Measurements from ENCODE around the gene OR12D1.
"Not testable (repeated sequence)": the region's sequence is repeated elsewhere in the genome, so short reads cannot be mapped to it uniquely, and the experiment has no call there.

The OR12D1 gene

DNA sequence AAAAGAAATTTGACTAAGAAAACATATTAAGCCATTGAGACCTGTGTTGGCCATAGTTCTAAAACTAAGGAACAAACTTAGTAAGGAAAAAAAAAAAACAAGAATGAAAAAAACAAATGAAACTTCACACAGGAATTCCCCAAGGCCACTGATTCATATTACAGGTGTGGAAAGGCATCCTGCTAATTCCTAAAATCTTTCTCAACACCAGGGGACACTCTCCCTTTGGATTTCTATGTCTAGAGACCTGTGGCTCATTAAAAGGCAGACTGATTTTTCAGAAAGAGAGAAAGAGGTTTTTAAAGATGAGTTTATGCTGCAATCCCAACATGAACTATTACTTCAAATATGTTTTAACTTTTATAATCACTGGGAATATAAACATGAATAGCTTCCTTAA is at the start of gene OR12D1:
TSS of gene OR12D1 (plus strand) at position 341 of the 400 bp plus-strand sequence.
- DNase-seq: no peak

DNA sequence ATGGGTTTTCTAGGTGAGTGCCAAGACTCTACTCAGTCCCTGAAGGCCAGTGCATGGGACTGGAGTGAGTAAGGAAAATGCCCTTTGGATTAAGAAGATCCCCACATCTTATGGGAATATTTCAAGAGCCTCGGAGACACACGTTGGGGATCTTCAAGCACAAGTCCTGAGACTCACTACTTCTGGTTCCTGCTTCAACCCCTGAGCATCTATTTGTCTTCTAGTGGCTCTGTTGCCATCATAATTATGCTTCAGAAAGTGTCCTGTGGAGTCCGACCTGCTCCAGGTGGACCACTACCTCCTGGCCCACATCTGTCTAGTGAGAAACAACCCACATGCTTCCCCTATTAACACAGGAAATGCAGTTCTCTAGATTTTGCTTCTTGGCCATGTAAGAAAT is 46.0 kb upstream of the OR12D1 start, which contains the start of gene OR5V1:
TSS of gene OR5V1 (minus strand) at position 101 of the 400 bp plus-strand sequence. CDS start 12,670 bp downstream, outside the sequence.
- no peak for DNase-seq

DNA sequence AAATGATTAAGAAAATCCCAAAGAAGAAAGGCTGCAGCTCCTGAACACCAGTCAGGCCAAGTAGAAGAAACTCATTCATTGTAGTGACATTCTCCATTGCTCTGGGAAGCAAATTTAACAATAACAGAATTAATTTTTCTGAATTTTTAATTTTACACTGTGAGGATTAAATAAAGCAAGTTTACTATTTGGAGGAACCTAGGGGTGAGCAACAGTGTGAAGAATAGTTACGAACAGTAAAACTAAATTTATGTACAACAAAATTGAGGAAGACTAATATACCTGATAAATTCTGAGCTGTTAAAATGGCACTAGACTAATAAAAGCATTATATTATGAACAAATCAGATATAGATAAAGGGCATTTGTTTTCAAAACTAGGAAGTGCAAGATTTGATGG is 39.5 kb upstream of the OR12D1 start, which contains the start of gene OR12D3:
TSS of gene OR12D3 (minus strand) at position 101 of the 400 bp plus-strand sequence. CDS start at position 97, 4 bp downstream.
- no peak for DNase-seq

DNA sequence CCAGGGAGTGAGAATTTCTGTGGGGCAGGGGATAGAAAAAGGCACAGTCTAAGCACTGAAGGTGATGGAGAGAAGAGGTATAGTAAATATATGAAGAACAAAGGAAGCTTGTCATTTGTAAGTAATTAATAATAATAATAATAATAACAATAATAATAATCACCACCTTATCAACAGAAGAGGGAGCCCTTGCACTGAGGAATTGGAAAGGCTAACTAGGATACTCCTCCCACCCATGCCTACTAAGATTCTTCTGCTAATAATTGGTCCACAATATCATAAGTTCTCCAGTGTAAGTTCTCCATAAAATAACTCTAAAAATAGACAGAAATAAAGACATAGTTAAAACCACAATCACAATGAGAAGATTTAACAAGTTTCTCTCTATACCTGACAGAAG is 38.7 kb upstream of the OR12D1 start:
- no peak for DNase-seq

DNA sequence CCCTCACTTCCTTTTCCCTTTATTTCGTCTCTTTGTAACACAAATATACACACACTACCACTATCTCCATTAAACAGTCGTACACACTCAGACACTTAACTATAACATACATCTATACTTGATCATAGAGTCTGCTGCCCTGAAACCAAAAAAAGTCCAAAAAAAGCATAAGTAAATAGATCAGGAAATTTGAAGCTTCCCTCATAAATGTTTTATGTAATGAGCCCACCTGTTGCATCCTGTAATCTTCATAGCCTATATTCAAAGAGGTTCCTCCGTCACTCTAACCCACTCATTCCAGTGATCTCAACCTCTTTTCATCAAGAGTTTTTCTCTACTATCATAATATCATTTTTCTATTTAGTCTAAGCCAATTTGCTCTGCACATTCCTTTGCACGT is 26.2 kb upstream of the OR12D1 start:
- no peak for DNase-seq

DNA sequence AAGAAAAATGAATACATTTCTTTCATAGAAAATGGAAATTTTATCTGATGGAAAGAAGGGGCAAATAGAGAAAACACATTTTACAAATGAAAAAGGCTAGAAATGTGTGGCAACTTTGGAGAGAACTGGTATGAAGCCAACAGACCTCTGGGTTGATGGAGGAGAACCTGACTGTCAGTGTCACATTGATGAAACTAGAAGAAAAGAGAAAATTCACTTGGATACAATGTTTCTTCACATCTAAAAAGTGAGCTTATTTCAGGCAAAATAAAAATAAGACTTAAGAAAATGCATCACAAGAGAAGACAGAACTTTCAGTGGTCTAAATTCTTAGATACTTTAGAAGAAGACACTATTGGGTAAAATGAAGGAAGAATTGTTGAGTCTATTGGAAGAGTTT is 19.4 kb upstream of the OR12D1 start, which contains the start of gene OR12D2:
TSS of gene OR12D2 (plus strand) at position 301 of the 400 bp plus-strand sequence. CDS start 1,069 bp downstream, outside the sequence.
- DNase-seq: no peak

DNA sequence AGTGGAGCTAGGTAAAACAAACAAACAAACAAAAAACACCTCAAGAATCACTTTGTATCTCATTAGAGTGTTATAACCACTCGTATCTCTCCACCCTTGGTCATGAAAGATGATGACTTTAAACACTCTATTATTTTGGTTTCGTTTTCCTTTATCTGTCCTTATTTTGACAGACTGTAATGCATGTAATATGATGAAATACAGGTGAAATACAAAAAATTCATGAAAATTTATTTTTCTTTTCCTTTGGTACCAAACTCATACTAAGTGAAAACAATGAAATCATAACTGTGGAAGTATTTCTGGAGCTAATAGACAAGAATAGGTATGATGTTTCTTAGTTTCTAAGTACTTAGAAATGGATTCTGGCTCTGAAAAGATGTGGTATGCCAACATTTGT is 15.2 kb upstream of the OR12D1 start:
- no peak for DNase-seq

DNA sequence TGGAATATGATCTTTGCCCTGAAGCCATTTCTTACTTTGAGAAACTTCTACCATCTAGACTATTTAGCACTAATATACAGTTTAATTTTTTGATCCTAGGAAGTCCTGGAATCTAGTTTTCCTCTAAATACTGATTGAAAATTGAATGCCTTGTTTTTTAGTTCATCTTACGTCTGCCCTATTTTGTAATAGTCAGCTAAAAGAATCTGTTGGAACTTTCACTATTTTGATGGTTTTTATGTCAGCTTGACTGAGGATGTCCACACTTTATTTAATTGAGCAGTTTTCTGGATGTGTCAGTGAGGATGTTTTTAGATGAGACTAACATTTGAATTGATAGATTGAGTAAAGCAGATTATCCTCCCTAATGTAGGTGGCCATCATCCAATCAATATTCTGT is 10.9 kb upstream of the OR12D1 start:
- no peak for DNase-seq

DNA sequence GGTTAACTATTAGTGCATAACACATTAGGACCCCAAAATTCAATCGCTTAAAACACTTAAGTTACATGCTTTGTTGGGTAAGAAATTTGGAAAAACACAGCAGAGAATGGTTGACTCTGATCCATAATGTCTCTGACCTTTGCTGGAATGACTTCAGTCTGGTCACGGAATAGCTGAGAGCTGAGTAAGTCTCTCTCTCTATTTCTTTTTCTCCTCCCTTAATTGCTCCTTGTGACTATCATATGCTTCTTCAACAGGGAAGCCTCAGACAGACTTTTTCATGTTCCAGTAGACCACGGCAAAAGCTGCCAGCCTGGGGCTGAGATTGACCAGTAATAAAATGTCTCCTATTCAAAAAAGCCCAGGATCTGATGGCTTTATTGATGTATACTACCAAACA is 4.8 kb downstream of the OR12D1 start:
- no peak for DNase-seq

DNA sequence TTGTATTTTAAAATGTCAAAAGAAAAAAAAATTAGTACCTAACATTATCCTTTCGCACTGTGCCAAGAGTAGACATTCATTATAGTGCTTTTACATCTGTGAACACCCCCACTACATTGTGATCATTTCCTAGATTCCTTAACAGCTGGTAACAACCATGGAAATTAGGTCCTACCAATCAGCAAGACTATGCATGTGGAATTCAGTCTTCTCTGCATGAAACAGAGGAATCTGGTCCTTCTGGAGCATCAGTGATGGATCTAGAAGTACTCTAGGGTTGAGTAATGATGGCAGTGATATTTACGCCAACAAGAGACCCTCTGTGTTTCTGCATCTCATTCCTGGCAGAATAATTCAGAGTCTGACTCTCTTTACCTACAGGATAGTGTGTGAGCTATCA is 9.4 kb downstream of the OR12D1 start:
- DNase-seq: no peak

DNA sequence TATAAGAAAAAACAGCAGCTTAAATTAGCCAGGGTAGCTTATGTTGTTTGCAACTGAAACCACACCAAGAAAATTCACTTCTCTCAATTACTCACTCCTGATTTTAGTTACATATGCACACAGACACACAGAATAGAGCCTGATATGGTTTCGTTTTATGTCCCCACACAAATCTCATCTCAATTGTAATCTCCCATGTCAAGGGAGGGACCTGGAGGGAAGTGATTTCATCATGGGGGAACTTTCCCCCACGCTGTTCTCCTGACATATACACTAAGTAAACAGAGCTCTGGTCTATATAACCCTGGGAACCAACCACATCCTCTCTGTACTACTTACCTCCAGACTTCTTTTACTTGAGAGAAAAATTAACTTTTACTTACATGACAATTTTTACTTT is 9.8 kb downstream of the OR12D1 start:
- DNase-seq: no peak

DNA sequence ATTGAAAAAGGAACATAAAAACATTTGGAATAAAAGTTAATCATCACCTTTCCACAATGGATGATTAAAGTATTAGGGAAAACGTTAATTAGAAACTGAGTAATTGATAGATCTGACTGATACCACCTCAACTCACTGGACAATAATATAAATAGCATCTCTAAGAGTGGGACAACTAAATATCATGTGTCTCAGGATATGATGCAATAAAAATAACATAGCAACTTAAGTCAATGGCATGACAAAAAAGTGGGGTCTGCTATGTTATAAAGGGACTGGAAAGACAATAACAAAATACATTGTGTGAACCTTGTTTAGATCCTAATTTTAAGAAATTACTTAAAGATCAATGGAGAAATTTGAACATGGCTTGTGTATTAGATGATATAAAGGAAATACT is 10.3 kb downstream of the OR12D1 start:
- DNase-seq: no peak

DNA sequence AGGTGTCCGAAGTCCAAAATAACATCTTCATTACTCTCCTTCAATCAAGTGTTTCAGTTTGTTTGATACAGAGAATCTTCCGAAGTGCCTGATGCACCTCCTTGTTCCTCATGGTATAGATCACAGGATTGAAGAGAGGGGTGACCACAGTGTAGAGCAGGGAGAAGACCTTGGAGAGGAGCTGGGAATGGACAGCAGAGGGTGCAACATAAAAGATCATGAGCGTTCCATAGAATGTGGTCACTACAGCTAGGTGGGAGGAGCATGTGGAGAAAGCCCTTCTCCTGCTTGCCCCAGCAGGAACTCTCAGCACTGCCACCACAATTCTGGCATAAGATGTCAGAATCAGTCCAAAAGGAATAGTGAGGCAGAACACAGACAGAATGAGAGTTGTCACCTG is 11.9 kb downstream of the OR12D1 start:
- DNase-seq: no peak

DNA sequence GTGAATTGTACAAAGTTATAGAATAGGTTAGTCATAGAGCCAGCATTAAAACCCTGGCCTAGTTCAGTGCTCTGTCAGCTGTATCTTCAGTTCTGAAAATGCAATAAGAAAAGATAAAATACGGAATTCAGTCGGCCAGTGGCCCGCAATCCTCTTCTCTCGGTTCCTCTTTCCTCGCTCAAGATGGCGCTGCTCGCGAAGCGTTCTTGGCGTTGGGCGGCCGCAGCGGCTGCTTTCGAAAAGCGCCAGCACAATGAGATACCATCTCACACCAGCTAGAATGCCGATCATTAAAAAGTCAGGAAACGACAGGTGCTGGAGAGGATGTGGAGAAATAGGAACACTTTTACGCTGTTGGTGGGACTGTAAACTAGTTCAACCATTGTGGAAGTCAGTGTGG is 22.0 kb downstream of the OR12D1 start:
- not testable (repeated sequence) for DNase-seq

DNA sequence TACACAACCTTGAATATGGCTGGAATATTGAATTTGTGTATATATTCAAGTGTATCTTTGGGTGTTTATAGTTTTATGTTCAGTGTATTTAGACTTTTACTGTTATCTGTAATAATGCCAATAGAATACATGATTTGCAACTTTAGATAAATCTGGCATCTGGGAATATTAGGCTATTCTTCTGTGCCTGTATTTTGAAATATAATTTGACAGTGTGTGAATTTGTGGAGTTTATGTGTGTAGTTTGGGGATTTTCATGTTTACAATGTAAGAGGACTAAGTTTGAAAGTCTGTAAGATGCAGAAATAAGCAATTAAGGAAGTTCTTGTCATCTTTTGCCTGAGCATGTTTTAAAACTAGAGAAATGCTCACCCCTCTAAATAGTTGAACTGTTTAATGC is 24.3 kb downstream of the OR12D1 start, which contains the start of gene OR10C1:
TSS of gene OR10C1 (plus strand) at position 301 of the 400 bp plus-strand sequence. CDS start 710 bp downstream, outside the sequence.
- DNase-seq: no peak

DNA sequence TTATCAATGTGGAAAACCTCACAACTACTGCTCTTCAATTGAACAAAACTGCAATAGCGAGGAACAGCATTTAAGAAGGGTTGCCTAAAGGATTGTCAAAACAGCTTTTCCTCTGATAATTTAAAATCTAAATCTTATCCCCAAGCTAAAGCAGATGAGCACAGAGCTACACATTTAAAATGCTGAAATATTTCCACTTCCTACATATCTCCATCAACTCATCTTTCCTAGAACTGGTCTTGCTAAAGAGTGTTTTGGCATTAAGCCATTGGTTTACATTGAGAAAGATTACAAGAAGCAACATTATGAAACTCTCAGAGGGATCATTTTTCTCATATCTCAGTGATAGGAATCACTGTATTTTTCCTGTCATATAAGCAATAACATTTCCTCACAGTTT is 28.0 kb downstream of the OR12D1 start:
- no peak for DNase-seq

DNA sequence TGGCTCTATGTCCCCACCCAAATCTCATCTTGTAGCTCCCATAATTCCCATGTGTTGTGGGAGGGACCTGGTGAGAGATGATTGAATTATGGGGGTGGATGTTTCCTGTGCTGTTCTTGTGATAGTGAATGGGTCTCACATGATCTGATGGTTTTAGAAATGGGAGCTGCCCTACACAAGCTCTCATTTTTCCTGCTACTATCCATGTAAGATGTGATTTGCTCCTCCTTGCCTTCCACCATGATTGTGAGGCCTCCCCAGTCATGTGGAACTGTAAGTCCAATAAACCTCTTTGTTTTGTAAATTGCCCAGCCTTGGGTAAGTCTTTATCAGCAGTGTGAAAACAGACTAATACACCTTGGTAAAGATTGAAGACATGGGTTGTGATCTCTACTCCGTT is 29.3 kb downstream of the OR12D1 start:
- DNase-seq: not testable (repeated sequence)

DNA sequence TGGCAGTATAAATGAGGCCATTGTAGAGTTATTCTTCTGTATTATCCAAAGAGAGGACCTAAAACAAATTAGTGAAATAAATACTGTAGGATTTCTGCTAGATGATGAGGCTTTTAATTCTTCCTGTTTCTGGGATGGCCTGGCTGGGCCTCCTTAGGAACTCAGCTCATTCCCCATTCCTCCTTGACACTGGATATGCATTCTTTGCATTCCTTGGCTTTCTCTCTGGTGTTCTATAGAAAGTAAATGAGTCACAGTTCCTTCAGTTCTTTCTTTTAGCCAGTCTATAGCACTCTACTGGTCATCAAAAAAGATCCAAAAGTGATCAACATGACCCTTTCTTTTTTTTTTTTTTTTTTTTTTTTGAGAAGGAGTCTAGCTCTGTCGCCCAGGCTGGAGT is 32.9 kb downstream of the OR12D1 start:
- DNase-seq: no peak

DNA sequence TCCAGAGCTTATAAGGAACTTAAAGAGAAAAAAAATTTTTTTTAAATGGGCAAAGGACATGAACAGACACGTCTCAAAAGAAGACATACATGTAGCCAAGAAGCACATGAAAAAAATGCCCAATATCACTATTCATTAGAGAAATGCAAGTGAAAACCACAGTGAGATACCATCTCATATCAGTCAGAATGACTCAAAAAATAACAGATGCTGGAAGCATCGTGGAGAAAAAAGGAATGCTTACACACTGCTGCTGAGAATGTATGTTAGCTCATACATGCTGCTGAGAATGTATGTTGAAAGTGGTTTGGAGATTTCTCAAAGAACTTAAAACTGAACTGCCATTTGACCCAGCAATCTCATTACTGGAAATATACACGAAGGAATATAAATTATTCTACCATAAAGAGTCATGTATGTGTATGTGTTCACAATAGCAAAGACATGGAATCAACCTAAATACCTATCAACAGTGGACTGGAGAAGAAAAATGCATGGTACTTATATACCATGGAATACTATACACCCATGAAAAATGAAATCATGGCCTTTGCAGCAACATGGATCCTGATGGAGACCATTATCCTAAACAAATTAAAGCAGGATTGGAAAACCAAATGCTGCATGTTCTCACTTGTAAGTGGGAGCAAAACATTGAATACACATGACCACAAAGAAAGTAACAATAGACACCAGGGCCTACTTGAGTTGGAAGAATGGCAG is 36.9 kb downstream of the OR12D1 start:
- DNase-seq: no peak

DNA sequence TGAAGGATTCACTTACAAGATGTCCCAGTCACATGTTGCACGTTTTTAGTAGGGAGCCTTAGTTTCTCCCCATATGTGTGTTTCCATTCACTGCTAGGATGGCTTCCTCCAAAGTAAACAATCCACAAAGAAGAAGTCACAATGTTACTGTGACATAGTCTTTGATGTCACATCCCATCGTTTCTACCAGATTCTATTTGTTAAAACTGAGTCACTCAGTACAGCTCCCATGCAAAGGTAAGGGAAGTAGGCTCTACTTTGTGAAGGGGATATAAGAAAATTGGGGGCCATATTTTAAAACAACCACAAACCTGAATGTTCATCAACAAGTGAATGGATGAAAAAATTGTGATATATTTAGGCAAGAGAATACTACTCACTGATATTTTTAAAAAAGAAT is 42.2 kb downstream of the OR12D1 start, which contains the start of the genes OR11A1 and OR2H1:
TSS of gene OR11A1 (minus strand) at position 101 of the 400 bp plus-strand sequence. CDS start 29,430 bp downstream, outside the sequence.
TSS of gene OR2H1 (plus strand) at position 185 of the 400 bp plus-strand sequence. CDS start 4,615 bp downstream, outside the sequence.
- no peak for DNase-seq

DNA sequence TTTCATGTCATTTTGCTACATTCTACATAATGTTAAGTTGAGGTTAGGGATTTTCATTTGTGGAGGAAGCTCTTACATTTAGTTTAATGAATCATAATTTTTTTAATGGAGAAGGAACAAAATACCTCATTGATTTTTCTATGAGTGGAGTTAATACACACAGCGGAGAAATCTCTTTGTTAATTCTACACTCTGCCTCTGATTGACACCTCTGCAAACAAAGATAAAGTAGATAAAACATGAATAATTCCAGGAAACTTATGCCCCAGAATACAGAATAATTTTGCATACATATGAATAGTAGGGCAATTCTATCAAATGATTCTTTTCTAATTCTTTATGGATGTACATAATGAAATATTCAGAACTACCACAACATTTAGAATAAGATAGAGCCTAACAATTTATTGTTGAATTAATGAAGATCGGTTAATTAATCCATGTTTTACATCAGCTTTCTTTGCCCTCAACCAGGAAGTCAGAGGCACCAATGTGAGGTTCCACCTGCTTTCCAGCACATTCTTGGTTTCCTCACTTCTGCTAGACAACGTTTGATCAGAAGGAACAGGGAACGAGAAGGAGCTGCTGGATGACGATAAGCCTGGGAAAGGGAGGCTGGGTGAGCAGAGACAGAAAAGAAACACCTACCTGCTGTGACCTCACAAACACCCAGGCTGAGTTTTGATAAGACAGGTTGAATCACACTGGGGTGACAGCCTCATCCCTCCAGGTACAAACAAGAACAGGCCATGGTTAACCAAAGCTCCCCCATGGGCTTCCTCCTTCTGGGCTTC is 46.5 kb downstream of the OR12D1 start:
- no peak for DNase-seq

DNA sequence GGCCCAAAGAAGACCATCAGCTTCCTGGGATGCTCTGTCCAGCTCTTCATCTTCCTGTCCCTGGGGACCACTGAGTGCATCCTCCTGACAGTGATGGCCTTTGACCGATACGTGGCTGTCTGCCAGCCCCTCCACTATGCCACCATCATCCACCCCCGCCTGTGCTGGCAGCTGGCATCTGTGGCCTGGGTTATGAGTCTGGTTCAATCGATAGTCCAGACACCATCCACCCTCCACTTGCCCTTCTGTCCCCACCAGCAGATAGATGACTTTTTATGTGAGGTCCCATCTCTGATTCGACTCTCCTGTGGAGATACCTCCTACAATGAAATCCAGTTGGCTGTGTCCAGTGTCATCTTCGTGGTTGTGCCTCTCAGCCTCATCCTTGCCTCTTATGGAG is 47.3 kb downstream of the OR12D1 start:
- DNase-seq: no peak

DNA sequence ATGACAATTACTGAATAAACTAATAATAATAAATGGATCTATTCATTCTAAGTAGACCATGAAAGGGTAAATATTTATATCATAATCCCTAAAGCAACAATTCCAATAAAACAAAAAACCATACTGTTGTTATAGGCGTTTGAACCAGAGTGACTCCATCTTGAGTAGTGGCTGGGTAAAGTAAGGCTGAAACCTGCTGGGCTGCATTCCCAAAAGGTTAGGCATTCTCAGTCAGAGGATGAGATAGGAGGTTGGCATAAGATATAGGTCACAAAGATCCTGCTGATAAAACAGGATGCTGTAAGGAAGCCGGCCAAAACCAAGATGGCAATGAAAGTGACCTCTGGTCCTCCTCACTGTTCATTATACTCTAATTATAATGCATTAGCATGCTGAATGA is 50.6 kb downstream of the OR12D1 start:
- no peak for DNase-seq

DNA sequence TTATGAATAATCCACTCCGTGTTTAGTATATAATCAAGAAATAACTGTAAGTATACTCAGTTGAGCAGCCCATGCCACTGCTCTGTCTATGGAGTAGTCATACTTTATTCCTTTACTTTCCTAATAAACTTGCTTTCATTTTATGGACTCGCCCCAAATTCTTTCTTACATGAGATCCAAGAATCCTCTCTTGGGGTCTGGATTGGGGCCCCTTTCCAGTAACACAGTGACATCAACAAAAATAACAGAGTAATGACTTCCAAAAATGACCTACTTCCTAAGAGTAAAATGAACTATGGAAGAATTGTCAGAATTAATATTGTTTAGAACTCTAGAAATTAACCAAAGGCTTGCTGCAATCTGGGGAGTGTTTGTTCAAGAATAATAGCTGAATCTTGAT is 51.1 kb downstream of the OR12D1 start:
- no peak for DNase-seq

Data from activated CD8-positive, alpha-beta memory T cell treated with anti-CD3 and anti-CD28 coated beads, Interleukin-2, amount 50 U/mL, for 4 hours (primary cell).